ENCODE data around the gene SCN10A. TPM values are rescaled to one million over a fixed set of nuclear protein-coding genes. Genes with fewer than 3 reads are reported as not detected.

SCN10A gene
- total RNA-seq, 2 donors from 2014 or later = not detected

- H3K4me1 ChIP-seq = no peaks in the 10 kb centered on the region
- ATAC-seq = no peak
- no peaks in the 10 kb centered on the region for H3K36me3 ChIP-seq (replicated peaks in 1 of 2; ENCODE audit: insufficient read depth in 1 of 2, low read depth in 2 of 2)
- H3K9me3 ChIP-seq = no peaks in the 10 kb centered on the region
- no peak overlapping the region for H3K27ac ChIP-seq
- no peak for DNase-seq
- 67 to 68% methylated on average over 3 of the region's 3 CpGs for WGBS, 2 donors
- H3K4me3 ChIP-seq = no peak overlapping the region
- TF ChIP-seq CTCF (IDR thresholded peaks at IDR 0.05) = no peak
- no peak for TF ChIP-seq POLR2A (IDR thresholded peaks at IDR 0.05)
- H3K27me3 ChIP-seq = no peaks in the 10 kb centered on the region
- intact Hi-C loops (cut with DNase I) = no loop called here
Observed at GRCh38 chr3:38702231-38702630, 113.8 kb downstream of the SCN10A start.

GRCh38 chr3:38698760-38699159, 117.3 kb downstream of the SCN10A start:
- TF ChIP-seq CTCF (IDR thresholded peaks at IDR 0.05) (no peak), POLR2A (IDR thresholded peaks at IDR 0.05) (no peak)
- WGBS, 2 donors = 82 to 92% methylated on average over 5 of the region's 5 CpGs
- intact Hi-C loops (cut with DNase I) = no loop called here

GRCh38 chr3:38698061-38698460, 118.0 kb downstream of the SCN10A start:
- intact Hi-C loops (cut with DNase I) = no loop called here
- Histone ChIP-seq H3K27ac (no peak overlapping the region), H3K27me3 (no peaks in the 10 kb centered on the region), H3K36me3 (replicated peaks in 1 of 2; ENCODE audit: insufficient read depth in 1 of 2, low read depth in 2 of 2) (no peaks in the 10 kb centered on the region), H3K4me3 (no peak overlapping the region), H3K9me3 (no peaks in the 10 kb centered on the region), H3K4me1 (no peaks in the 10 kb centered on the region)
- DNase-seq (no peak), ATAC-seq (no peak)
- 84 to 92% methylated on average over 12 of the region's 12 CpGs for WGBS, 2 donors
- TF ChIP-seq POLR2A (IDR thresholded peaks at IDR 0.05) (no peak), CTCF (IDR thresholded peaks at IDR 0.05) (no peak)

More at GRCh38 chr3:38698760-38699159, 117.3 kb downstream of the SCN10A start:
- DNase-seq = no peak
- H3K4me3 ChIP-seq = no peak overlapping the region
- no peak overlapping the region for H3K27ac ChIP-seq
- H3K36me3 ChIP-seq (replicated peaks in 1 of 2; ENCODE audit: insufficient read depth in 1 of 2, low read depth in 2 of 2) = no peaks in the 10 kb centered on the region
- ATAC-seq = no peak
- H3K27me3 ChIP-seq = no peaks in the 10 kb centered on the region
- H3K9me3 ChIP-seq = no peaks in the 10 kb centered on the region
- H3K4me1 ChIP-seq = no peaks in the 10 kb centered on the region

GRCh38 chr3:38696034-38696433, 120.0 kb downstream of the SCN10A start:
- Histone ChIP-seq H3K27me3 (no peaks in the 10 kb centered on the region), H3K4me1 (no peaks in the 10 kb centered on the region), H3K4me3 (no peak overlapping the region), H3K9me3 (no peaks in the 10 kb centered on the region), H3K36me3 (replicated peaks in 1 of 2; ENCODE audit: insufficient read depth in 1 of 2, low read depth in 2 of 2) (no peaks in the 10 kb centered on the region), H3K27ac (no peak overlapping the region)
- no peak for DNase-seq
- intact Hi-C loops (cut with DNase I) = no loop called here
- no peak for ATAC-seq
- 66 to 67% methylated on average over 2 of the region's 2 CpGs for WGBS, 2 donors
- TF ChIP-seq POLR2A (IDR thresholded peaks at IDR 0.05) = no peak
- no peak for TF ChIP-seq CTCF (IDR thresholded peaks at IDR 0.05)

GRCh38 chr3:38690185-38690584, 125.8 kb downstream of the SCN10A start:
- DNase-seq (no peak), ATAC-seq (no peak)
- intact Hi-C loops (cut with DNase I) = no loop called here
- Histone ChIP-seq H3K27ac (no peak overlapping the region), H3K36me3 (replicated peaks in 1 of 2; ENCODE audit: insufficient read depth in 1 of 2, low read depth in 2 of 2) (no peaks in the 10 kb centered on the region), H3K4me1 (no peaks in the 10 kb centered on the region), H3K27me3 (no peaks in the 10 kb centered on the region), H3K4me3 (no peak overlapping the region), H3K9me3 (no peaks in the 10 kb centered on the region)
- 88 to 89% methylated on average over 2 of the region's 2 CpGs for WGBS, 2 donors
- TF ChIP-seq POLR2A (IDR thresholded peaks at IDR 0.05) (no peak), CTCF (IDR thresholded peaks at IDR 0.05) (no peak)

Measured in body of pancreas (tissue), 4 donors.